GM12878 (cell line): ENCODE results near the gene CORO1C. TPM values are rescaled to one million over a fixed set of nuclear protein-coding genes. Genes with fewer than 3 reads are reported as not detected.
A peak's percentile ranks its signal among the peaks of the same experiment; 100 is the strongest.

Source experiments
- ATAC-seq: fragments of 200-7000 bp; cut with Tn5 transposase; 3 replicates; pipeline ENCODE4 v1.9.1; 2020; ENCODE audit warnings: mild to moderate bottlenecking, moderate library complexity
- BruUV-seq: library from RNA; stranded (reverse); fragments of 400-500 nt; replicated peaks from 2 replicates; lab custom pipeline; 2021; lab: Mats Ljungman, UMichigan
- CTCF ChIA-PET: fragments of 300-600 bp; sonication (Branson Sonifier 250); formaldehyde crosslinking; extraction: SDS; loops from one replicate; lab custom pipeline; 2021; ENCODE audit warnings: inconsistent platforms; lab: Yijun Ruan, JAX
- POLR2A ChIA-PET: fragments of 350-600 bp; formaldehyde crosslinking; extraction: SDS; loops from one replicate; lab custom pipeline; 2021; ENCODE audit warnings: inconsistent platforms; lab: Charles Lee
- RAD21 ChIA-PET: fragments of 300-600 bp; sonication (Branson Sonifier 250); formaldehyde crosslinking; loops from one replicate; lab custom pipeline; 2023; ENCODE audit warnings: antibody characterized with exemption; ENCODE audit not compliant: unreplicated experiment; lab: Charles Lee
- SMC1A ChIA-PET: fragments of 300-600 bp; sonication (Branson Sonifier 250); formaldehyde crosslinking; loops from one replicate; lab custom pipeline; 2023; ENCODE audit not compliant: unreplicated experiment, uncharacterized antibody; lab: Charles Lee
- DNase-seq: peaks from one replicate; pipeline ENCODE4 v3.0.0-alpha.2; 2011; ENCODE audit warnings: low read depth, low spot score
- FAIRE-seq: peaks from 3 replicates; lab custom pipeline; 2011; peaks lifted over from hg19 to GRCh38; lab: Jason Lieb, UNC
- H2AFZ ChIP-seq: 2 replicates; pipeline ENCODE4 v1.6.0; 2011; ENCODE audit warnings: low read depth, low read length, control low read depth; ENCODE audit not compliant: control insufficient read depth
- H3K27ac ChIP-seq: 2 replicates; pipeline ENCODE4 v1.5.1; 2011; ENCODE audit warnings: control low read depth; ENCODE audit not compliant: control insufficient read depth, insufficient read depth
- H3K27me3 ChIP-seq, 2 experiments: replicated peaks in 1 of 2; 2 replicates each; pipeline versions ENCODE4 v1.6.0 to v1.6.1; 2011; ENCODE audit warnings: low read length in 1 of 2; ENCODE audit not compliant: control insufficient read depth in 2 of 2, insufficient read depth in 2 of 2
- H3K36me3 ChIP-seq, 2 experiments: 2 replicates each; pipeline ENCODE4 v1.5.1; 2011; ENCODE audit warnings: low read length in 1 of 2; ENCODE audit not compliant: control insufficient read depth in 2 of 2, insufficient read depth in 2 of 2
- H3K4me1 ChIP-seq: 2 replicates; pipeline ENCODE4 v1.6.1; 2011; ENCODE audit warnings: mild to moderate bottlenecking, low read length, moderate library complexity, mixed read lengths; ENCODE audit not compliant: control insufficient read depth, insufficient read depth
- H3K4me2 ChIP-seq: 2 replicates; pipeline ENCODE4 v1.6.0; 2011; ENCODE audit warnings: control low read depth; ENCODE audit not compliant: control insufficient read depth, insufficient read depth
- H3K4me3 ChIP-seq: fragments of 200-600 bp; sonication (generic); 2 replicates; pipeline ENCODE4 v1.5.1; 2016
- H3K79me2 ChIP-seq: 2 replicates; pipeline ENCODE4 v1.6.0; 2011; ENCODE audit warnings: low read length; ENCODE audit not compliant: control insufficient read depth, insufficient read depth
- H3K9ac ChIP-seq: 2 replicates; pipeline ENCODE4 v1.8.0; 2011; ENCODE audit warnings: low read length, control low read depth, mixed read lengths; ENCODE audit not compliant: control insufficient read depth, insufficient read depth
- H3K9me3 ChIP-seq: replicated peaks from 3 replicates; pipeline ENCODE4 v1.5.1; 2011; ENCODE audit warnings: mild to moderate bottlenecking, low read length; ENCODE audit not compliant: control insufficient read depth, insufficient read depth
- H4K20me1 ChIP-seq: 2 replicates; pipeline ENCODE4 v1.6.0; 2011; ENCODE audit not compliant: control insufficient read depth, insufficient read depth
- HDGF ChIP-seq: fragments of 450-650 bp; IDR thresholded peaks from 2 replicates; pipeline ENCODE4 v1.6.1; 2016; ENCODE audit warnings: antibody characterized with exemption
- IKZF1 ChIP-seq: fragments of 450-650 bp; conservative IDR thresholded peaks from 2 replicates; pipeline ENCODE4 v1.6.1; 2017; ENCODE audit warnings: antibody characterized with exemption, mild to moderate bottlenecking
- MYC ChIP-seq: IDR thresholded peaks from 2 replicates; pipeline ENCODE4 v1.6.1; 2011; ENCODE audit warnings: mild to moderate bottlenecking, low read length, moderate library complexity, inconsistent platforms; ENCODE audit not compliant: insufficient read depth, insufficient replicate concordance, insufficient read length, severe bottlenecking
- RUNX3 ChIP-seq: IDR thresholded peaks from 2 replicates; pipeline ENCODE4 v1.6.1; 2012; ENCODE audit warnings: low read length, inconsistent platforms
- SPI1 ChIP-seq: IDR thresholded peaks from 2 replicates; pipeline ENCODE4 v1.6.1; 2011; ENCODE audit warnings: low read depth, mild to moderate bottlenecking, low read length, moderate library complexity, borderline replicate concordance; ENCODE audit not compliant: insufficient read depth
- WGBS: methylation state at CpG from one replicate; pipeline ENCODE4 v1.1.6; 2016; ENCODE audit warnings: low lambda C conversion rate; ENCODE audit not compliant: insufficient replicate concordance, insufficient coverage; ENCODE audit errors: missing lambda C conversion rate; 5-methylcytosine and 5-hydroxymethylcytosine counted together
- in situ Hi-C: fragments of 300-500 bp; cut with MboI; formaldehyde crosslinking; loops from 9 replicates; pipeline ENCODE4 v1.14.3; 2018; ENCODE audit warnings: mixed read lengths
- intact Hi-C: fragments of 100-400 bp; cut with micrococcal nuclease; formaldehyde crosslinking; loops from one replicate; pipeline ENCODE4 v1.14.2; 2022; ENCODE audit not compliant: unreplicated experiment
- polyA plus RNA-seq, 11 experiments: library from polyadenylated mRNA; depleted of rRNA in 4 of 11; unstranded in 6 of 11; stranded (reverse) in 5 of 11; fragments of >200 nt; fragmentation: Nextera tagmentation in 4 of 11; fragmentation: Illumina TruSeq in 1 of 11; extraction: Ambion mirVana in 4 of 11; extraction: Trizol in 1 of 11; gene quantifications; 1 replicate in 1 of 11; 2 replicates in 10 of 11; pipeline versions ENCODE4 v1.2.1 to v1.2.3, GENCODE V29; 2011 to 2016; ENCODE audit warnings: inconsistent platforms in 2 of 11, missing spikeins in 2 of 11, low read depth in 1 of 11
- total RNA-seq, 4 experiments: library from RNA; depleted of rRNA in 3 of 4; stranded (reverse); fragments of >200 nt in 3 of 4; fragmentation: Illumina TruSeq in 1 of 4; extraction: Trizol in 1 of 4; gene quantifications; 2 replicates each; pipeline versions ENCODE4 v1.2.1 to v1.2.3, GENCODE V29; 2013 to 2021
- TF ChIP-seq, protein P1 (sequence below): IDR thresholded peaks from 2 replicates; pipeline ENCODE4 v1.6.1; 2011; ENCODE audit warnings: borderline replicate concordance, low read depth, mild to moderate bottlenecking, moderate library complexity, mixed read lengths, low read length; ENCODE audit not compliant: insufficient read depth; ENCODE audit errors: extremely low read length

CORO1C gene
- total and polyA plus RNA-seq, 10 of the 15 experiments (the other 5 are each of a cell fraction or from before 2014, with no cell fraction given): 52.7 to 254 (median 171) TPM

DNA sequence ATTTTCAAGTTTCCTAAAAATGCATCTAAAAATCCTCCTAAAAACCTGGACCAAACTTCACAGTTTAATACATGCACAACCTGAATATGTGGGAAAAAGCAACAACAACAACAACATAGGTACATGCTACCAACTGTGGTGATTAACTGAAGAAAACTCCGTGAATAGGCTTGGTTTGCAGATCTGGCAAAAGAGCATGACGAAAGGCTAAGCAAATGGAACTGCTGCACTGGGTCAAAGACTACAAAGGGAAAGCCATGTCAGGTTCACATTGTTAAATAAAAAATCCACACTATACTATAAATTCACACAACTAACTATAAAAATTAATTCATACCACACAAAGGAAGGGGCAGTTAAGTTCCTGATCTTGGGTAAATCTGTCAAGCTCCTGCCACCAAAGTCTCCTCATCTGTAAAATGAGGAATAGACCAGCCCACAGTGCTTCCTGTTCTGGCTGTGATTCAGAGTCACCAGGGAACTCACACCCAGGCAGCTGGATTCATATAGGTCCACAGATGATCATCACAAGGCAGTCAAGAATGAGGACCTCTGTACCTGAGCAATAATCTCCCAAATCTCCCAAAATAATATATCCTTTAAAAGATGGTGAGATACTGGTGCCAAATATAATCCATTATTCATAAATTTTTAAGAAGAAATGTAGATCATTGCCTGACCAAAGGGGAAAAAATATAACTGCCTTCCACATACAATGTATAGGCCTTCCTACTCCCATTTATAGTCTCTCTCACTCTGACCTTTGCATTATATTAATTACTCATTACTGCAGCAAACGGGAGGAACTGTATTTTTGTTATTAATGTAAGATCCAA is 7.0 kb downstream of the CORO1C start:
- H3K4me3 ChIP-seq: 0 out of 2 replicates have a peak overlapping the region, but pooled peaks have one; percentile 4
- no peaks in the 10 kb centered on the region; the same call in 1 of the 2 replicates for H4K20me1 ChIP-seq
- H2AFZ ChIP-seq: no peak overlapping the region
- H3K9ac ChIP-seq: no peak overlapping the region
- POLR2A ChIA-PET: interaction anchor here (0.6 to 2.7 kb wide), 8 partner anchors 10 to 84 kb away, joined by 3 to 14 read pairs (median 5); no protein-coding TSS in a partner anchor
- in situ Hi-C loops: no loop called here
- H3K9me3 ChIP-seq: no peaks in the 10 kb centered on the region
- FAIRE-seq: peak; percentile 27
- RAD21 ChIA-PET: interaction anchor here (0.6 to 2.4 kb wide), 9 partner anchors 8 to 206 kb away, joined by 3 to 15 read pairs (median 4); no protein-coding TSS in a partner anchor
- BruUV-seq: no TSS peak
- H3K4me2 ChIP-seq: peak overlapping the region; percentile 43; the same call in 1 of the 2 replicates
- WGBS: 66% methylated on average over 3 of the region's 3 CpGs
- no peak overlapping the region for H3K27ac ChIP-seq
- H3K4me1 ChIP-seq: peaks cover 12% of the 10 kb centered on the region
- no peaks in the 10 kb centered on the region for H3K27me3 ChIP-seq
- peaks cover 93% of the 10 kb centered on the region for H3K79me2 ChIP-seq
- TF ChIP-seq SPI1: peak; percentile 15; the same call in 1 of the 2 replicates
- TF ChIP-seq IKZF1: 0 out of 2 replicates have a peak, but pooled peaks have one; percentile 20
- TF ChIP-seq RUNX3: peak; percentile 38; the same call in 1 of the 2 replicates
- TF ChIP-seq, protein P1, sequence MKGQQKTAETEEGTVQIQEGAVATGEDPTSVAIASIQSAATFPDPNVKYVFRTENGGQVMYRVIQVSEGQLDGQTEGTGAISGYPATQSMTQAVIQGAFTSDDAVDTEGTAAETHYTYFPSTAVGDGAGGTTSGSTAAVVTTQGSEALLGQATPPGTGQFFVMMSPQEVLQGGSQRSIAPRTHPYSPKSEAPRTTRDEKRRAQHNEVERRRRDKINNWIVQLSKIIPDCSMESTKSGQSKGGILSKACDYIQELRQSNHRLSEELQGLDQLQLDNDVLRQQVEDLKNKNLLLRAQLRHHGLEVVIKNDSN: no peak
- TF ChIP-seq HDGF: no peak
- TF ChIP-seq MYC: no peak
- TF ChIP-seq, all 136 proteins: peak for 3
- ChIA-PET CTCF (interaction anchor here (1.0 to 3.8 kb wide), 7 partner anchors 9 to 80 kb away, joined by 3 to 23 read pairs (median 4); no protein-coding TSS in a partner anchor), SMC1A (interaction anchor here (1.0 to 6.3 kb wide), 10 partner anchors 11 to 147 kb away, joined by 3 to 61 read pairs (median 6); no protein-coding TSS in a partner anchor)
- ATAC-seq (peak; percentile 75), DNase-seq (no peak)
- no peaks in the 10 kb centered on the region for H3K36me3 ChIP-seq
- intact Hi-C loops: no loop called here
